SK-N-SH (cell line): ENCODE measurements around the gene CRISP3.

Experiments used
- CHD2 ChIP-seq: fragments of 150-350 bp; IDR thresholded peaks from 2 replicates; pipeline ENCODE4 v1.6.1; 2018; ENCODE audit warnings: low read length; ENCODE audit not compliant: partially characterized antibody
- CTCF ChIP-seq: fragments of 200-600 bp; sonication (generic); IDR thresholded peaks from 2 replicates; pipeline ENCODE4 v1.6.1; 2017; ENCODE audit warnings: antibody characterized with exemption, mild to moderate bottlenecking, moderate library complexity
- EP300 ChIP-seq, 2 experiments: IDR thresholded peaks; 2 replicates each; pipeline versions ENCODE4 v1.4.0 to v1.6.1; 2012; ENCODE audit warnings: borderline replicate concordance in 1 of 2, low read depth in 1 of 2, low read length in 1 of 2
- FOXM1 ChIP-seq: IDR thresholded peaks from 2 replicates; pipeline ENCODE4 v1.4.0; 2012; ENCODE audit warnings: low read depth, mild to moderate bottlenecking
- GABPA ChIP-seq: IDR thresholded peaks from 2 replicates; pipeline ENCODE4 v1.4.0; 2012; ENCODE audit warnings: low read depth, mild to moderate bottlenecking
- GATA2 ChIP-seq: sonication (generic); formaldehyde crosslinking; IDR thresholded peaks from 2 replicates; pipeline ENCODE4 v1.5.0; 2020; ENCODE audit warnings: mild to moderate bottlenecking, missing genetic modification reagents
- MXI1 ChIP-seq: IDR thresholded peaks from 2 replicates; pipeline ENCODE4 v1.6.1; 2012; ENCODE audit warnings: mild to moderate bottlenecking, low read depth, low read length, improper control_type of control experiment
- NRF1 ChIP-seq: IDR thresholded peaks from 2 replicates; pipeline ENCODE4 v1.6.1; 2012; ENCODE audit warnings: low read depth, mild to moderate bottlenecking, low read length
- RXRA ChIP-seq: IDR thresholded peaks from 2 replicates; pipeline ENCODE4 v1.4.0; 2012; ENCODE audit warnings: low read depth, mild to moderate bottlenecking, borderline replicate concordance

DNA sequence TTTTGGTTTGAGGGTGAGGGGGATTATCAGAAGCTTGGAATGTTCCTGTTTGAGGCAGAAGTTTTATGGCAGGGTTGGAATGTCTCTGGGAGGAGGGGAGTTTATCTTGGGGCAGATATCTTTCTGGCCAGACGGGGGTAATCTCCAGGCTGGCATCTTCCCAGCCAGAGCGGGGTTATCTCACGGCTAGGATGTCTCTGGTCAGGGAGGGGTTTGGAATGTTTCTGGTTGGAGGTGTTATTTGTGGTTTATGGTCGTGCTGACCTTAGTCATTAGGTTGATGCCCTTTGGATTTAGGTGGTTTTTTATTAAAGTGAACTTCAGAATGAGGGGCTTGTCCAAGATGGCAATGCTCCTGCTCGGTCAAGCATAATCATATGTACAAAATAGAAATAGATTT, 28.1 kb upstream of the CRISP3 start:
- TF ChIP-seq GATA2 (CRISPR knock-in tag) = no peak
- TF ChIP-seq CTCF = no peak
- TF ChIP-seq NRF1 = no peak
- TF ChIP-seq FOXM1 = no peak
- TF ChIP-seq GABPA = no peak
- TF ChIP-seq CHD2 = no peak
- TF ChIP-seq MXI1 = no peak
- no peak for TF ChIP-seq EP300 (IDR thresholded peaks at IDR 0.05; ENCODE audit: borderline replicate concordance in 1 of 2, low read depth in 1 of 2, low read length in 1 of 2)
- TF ChIP-seq RXRA = no peak
